ENCODE data around the gene CEP152.

- TF ChIP-seq, protein P1, sequence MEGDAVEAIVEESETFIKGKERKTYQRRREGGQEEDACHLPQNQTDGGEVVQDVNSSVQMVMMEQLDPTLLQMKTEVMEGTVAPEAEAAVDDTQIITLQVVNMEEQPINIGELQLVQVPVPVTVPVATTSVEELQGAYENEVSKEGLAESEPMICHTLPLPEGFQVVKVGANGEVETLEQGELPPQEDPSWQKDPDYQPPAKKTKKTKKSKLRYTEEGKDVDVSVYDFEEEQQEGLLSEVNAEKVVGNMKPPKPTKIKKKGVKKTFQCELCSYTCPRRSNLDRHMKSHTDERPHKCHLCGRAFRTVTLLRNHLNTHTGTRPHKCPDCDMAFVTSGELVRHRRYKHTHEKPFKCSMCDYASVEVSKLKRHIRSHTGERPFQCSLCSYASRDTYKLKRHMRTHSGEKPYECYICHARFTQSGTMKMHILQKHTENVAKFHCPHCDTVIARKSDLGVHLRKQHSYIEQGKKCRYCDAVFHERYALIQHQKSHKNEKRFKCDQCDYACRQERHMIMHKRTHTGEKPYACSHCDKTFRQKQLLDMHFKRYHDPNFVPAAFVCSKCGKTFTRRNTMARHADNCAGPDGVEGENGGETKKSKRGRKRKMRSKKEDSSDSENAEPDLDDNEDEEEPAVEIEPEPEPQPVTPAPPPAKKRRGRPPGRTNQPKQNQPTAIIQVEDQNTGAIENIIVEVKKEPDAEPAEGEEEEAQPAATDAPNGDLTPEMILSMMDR (IDR thresholded peaks at IDR 0.05) = no peak
- no peak for TF ChIP-seq POLR2A (IDR thresholded peaks at IDR 0.05)
These were observed 62.3 kb downstream of the CEP152 start for GRCh38 chr15:48748535-48748934.

Data from uterus (tissue), 2 donors.